IPS DF 6.9 (cell line): ENCODE data around the gene LRRK1.

Source experiments
- DNase-seq: peaks from one replicate; pipeline ENCODE4 v3.0.0-alpha.2; 2013; ENCODE audit warnings: low read depth, low spot score
- H3K27ac ChIP-seq: one replicate; pipeline ENCODE4 v1.5.1; 2013; ENCODE audit warnings: low read length, control low read depth
- H3K27me3 ChIP-seq: 2 replicates; pipeline ENCODE4 v1.6.1; 2013; ENCODE audit warnings: mild to moderate bottlenecking, low read length; ENCODE audit not compliant: control insufficient read depth, insufficient read depth
- H3K36me3 ChIP-seq: 2 replicates; pipeline ENCODE4 v1.6.1; 2013; ENCODE audit warnings: low read length; ENCODE audit not compliant: control insufficient read depth, insufficient read depth
- H3K4me1 ChIP-seq: 2 replicates; pipeline ENCODE4 v1.6.1; 2013; ENCODE audit warnings: low read length; ENCODE audit not compliant: control insufficient read depth, insufficient read depth
- H3K4me3 ChIP-seq: 2 replicates; pipeline ENCODE4 v1.5.1; 2013; ENCODE audit warnings: mild to moderate bottlenecking, low read length
- H3K9me3 ChIP-seq: 2 replicates; pipeline ENCODE4 v1.6.1; 2013; ENCODE audit warnings: low read length, inconsistent platforms; ENCODE audit not compliant: control insufficient read depth, insufficient read depth
- WGBS: extraction: QIAGEN DNeasy Blood & Tissue Kit; methylation state at CpG from one replicate; pipeline ENCODE4 v1.1.7; 2013; ENCODE audit warnings: mixed read lengths, missing lambda C conversion rate; ENCODE audit not compliant: insufficient read length, insufficient coverage; 5-methylcytosine and 5-hydroxymethylcytosine counted together

Gene LRRK1

DNA sequence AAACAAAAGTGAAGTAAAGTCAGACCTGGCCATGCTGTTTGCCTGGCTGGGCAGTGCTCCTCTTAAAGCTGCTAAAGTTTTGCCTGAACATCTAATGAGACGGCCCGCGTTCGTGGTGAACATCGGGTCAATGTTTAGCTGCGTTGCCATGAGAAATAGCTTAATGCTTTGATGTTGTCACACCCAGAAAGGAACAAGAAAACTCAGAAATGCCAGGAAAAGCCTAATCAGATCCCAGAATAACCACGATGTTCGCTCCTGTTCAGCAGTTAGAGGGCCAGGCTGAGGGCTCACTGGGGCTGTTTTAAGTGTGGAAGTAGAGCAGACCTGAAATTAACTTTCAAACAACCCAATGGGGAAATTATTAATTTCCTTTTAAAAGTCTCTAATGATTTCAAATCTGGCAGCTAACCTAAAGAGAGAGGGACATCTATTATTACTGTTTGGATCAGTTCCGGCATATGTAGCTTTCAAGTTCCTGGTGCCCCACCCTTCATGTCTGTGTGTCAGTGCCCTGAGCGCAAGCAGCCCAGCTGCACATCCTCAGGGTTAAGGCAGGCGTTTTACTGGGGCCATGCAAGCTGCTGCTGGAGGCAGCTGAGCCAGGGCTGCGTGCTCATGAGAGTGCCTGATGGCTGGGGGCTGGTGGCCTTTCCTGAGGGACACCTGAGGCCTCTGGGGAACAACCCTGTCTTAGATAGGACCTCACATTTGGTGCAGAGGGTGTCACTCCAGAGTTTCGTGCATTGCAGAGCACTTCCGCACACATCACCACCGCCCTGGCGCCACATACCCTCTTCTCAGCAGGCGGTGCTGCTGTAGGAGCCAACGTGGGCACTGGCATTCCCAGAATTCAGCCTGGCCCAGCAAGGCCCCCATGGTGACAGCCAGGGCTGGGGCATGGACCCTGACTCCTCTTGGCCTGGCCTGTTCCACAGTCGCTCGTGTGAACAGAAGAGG, 76.6 kb downstream of the LRRK1 start:
- H3K9me3 ChIP-seq, result no peaks in the 10 kb centered on the region
- no peaks in the 10 kb centered on the region for H3K27me3 ChIP-seq
- H3K27ac ChIP-seq, result no peak overlapping the region
- no CpG with 5 or more reads among the region's 20 CpGs for WGBS
- DNase-seq, result no peak
- H3K36me3 ChIP-seq, result no peaks in the 10 kb centered on the region
- peaks cover 5% of the 10 kb centered on the region; the same call in 1 of the 2 replicates for H3K4me1 ChIP-seq
- H3K4me3 ChIP-seq, result no peak overlapping the region

DNA sequence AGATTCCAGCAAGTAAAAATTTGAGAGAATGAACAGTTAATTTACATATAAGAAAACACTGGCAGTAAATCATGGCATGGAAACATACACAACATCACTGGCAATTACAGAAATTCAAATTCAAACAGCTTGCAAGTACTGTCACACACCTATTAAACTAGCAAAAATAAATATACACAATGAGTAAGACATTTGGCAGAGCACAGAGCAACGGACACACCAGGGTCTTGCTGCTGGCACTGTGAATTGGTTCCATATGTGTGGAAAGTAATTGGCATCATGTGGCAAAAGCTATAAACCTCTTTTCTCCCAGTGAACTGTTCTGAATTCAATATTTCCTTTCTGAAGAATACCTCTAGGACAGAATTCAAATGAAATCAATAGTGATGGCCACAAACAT, 78.3 kb downstream of the LRRK1 start:
- no peak for DNase-seq
- no peak overlapping the region for H3K27ac ChIP-seq
- peaks cover 6% of the 10 kb centered on the region; the same call in 1 of the 2 replicates for H3K4me1 ChIP-seq
- no peaks in the 10 kb centered on the region for H3K27me3 ChIP-seq
- no peak overlapping the region for H3K4me3 ChIP-seq
- H3K36me3 ChIP-seq, result no peaks in the 10 kb centered on the region
- H3K9me3 ChIP-seq, result no peaks in the 10 kb centered on the region
- WGBS, result no CpG with 5 or more reads among the region's 1 CpG

DNA sequence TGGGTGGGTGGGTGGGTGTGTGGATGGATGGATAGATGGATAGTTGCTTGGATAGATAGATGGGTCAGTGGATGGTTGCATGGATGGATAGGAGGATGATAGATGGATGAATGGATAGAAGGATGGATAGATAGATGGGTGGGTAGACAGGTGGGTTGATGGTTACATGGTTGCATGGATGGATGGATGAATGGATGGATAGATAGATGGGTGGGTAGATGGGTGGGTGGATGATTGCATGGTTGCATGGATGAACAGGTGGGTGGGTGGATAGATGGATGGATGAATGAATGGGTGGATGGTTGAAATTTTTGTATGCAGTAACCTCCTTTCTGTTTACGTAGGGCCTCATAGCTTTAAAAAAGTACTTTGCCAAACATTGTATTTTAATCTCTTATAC, 79.5 kb downstream of the LRRK1 start:
- Histone ChIP-seq H3K36me3 (no peaks in the 10 kb centered on the region), H3K4me1 (peaks cover 6% of the 10 kb centered on the region; the same call in 1 of the 2 replicates), H3K9me3 (no peaks in the 10 kb centered on the region), H3K4me3 (no peak overlapping the region), H3K27me3 (no peaks in the 10 kb centered on the region), H3K27ac (no peak overlapping the region)
- no peak for DNase-seq
- no CpG with 5 or more reads among the region's 1 CpG for WGBS

DNA sequence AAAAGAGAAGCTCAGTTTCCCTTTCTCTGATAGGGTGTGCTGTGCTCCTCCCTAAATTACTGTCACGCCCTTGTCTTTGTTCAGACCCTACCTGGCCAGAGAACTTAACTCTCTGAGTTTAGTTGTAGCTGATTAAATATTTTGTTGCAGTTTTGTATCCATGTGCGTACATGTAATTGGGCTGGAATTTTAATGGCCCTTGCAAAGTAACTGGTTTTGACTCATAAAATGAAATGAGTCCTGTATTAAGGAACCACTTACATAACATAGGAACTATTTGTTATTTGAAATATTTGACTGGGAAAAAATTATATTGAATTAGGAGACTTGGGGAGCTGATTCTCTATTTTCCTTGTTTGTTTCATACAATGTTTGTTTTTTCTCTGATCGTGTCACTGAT, 80.2 kb downstream of the LRRK1 start:
- Histone ChIP-seq H3K36me3 (no peaks in the 10 kb centered on the region), H3K27me3 (no peaks in the 10 kb centered on the region), H3K4me3 (no peak overlapping the region), H3K4me1 (peaks cover 6% of the 10 kb centered on the region; the same call in 1 of the 2 replicates), H3K9me3 (no peaks in the 10 kb centered on the region), H3K27ac (no peak overlapping the region)
- WGBS, result no CpG with 5 or more reads among the region's 3 CpGs
- DNase-seq, result no peak

DNA sequence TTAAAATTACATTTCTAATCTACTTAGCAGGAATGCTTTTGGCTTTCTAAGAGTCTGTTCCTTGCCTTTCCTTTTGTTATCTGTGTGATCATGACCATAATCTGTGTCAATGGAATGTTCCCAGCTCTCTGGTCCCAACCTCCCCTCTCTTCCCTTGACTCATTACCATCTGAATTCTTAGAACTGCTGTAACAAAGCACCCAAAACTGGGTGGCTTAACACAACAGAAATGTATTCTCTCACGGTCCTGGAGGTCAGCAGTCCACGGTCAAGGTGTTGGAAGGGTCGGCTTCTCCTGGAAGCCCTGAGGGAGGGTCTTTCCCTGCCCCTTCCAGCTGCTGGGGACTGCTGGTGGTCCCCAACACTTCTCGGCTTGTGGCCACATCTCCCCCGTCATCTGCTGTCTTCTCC, 81.1 kb downstream of the LRRK1 start:
- no peak overlapping the region for H3K4me3 ChIP-seq
- WGBS, result no CpG with 5 or more reads among the region's 5 CpGs
- H3K27ac ChIP-seq, result no peak overlapping the region

DNA sequence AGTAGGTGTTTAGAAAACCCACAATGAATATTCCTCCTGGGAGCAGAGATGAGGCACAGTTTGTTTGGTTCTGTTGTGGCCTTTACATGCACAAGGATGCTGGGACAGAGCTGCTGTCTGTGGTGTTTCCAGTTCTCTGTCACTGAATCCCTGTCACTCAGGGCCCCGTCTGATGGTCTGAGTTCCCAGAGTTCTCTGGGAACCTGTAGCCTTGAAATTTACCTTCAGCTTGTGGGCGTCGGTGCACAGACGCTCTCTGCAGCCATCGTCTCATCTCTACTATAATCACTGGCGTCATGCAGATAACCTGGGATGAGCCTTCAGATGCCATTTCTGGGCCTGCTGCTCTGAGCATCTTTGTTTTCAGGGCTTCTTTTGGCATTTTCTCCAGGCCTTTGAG, 81.9 kb downstream of the LRRK1 start:
- H3K4me1 ChIP-seq, result peaks cover 5% of the 10 kb centered on the region; the same call in 1 of the 2 replicates
- WGBS, result no CpG with 5 or more reads among the region's 6 CpGs
- H3K36me3 ChIP-seq, result no peaks in the 10 kb centered on the region
- DNase-seq, result no peak
- no peak overlapping the region for H3K27ac ChIP-seq
- no peaks in the 10 kb centered on the region for H3K9me3 ChIP-seq
- no peaks in the 10 kb centered on the region for H3K27me3 ChIP-seq
- H3K4me3 ChIP-seq, result no peak overlapping the region

More for the DNA sequence above, 81.1 kb downstream of the LRRK1 start:
- Histone ChIP-seq H3K9me3 (no peaks in the 10 kb centered on the region), H3K36me3 (no peaks in the 10 kb centered on the region), H3K4me1 (peaks cover 5% of the 10 kb centered on the region; the same call in 1 of the 2 replicates), H3K27me3 (no peaks in the 10 kb centered on the region)
- no peak for DNase-seq

DNA sequence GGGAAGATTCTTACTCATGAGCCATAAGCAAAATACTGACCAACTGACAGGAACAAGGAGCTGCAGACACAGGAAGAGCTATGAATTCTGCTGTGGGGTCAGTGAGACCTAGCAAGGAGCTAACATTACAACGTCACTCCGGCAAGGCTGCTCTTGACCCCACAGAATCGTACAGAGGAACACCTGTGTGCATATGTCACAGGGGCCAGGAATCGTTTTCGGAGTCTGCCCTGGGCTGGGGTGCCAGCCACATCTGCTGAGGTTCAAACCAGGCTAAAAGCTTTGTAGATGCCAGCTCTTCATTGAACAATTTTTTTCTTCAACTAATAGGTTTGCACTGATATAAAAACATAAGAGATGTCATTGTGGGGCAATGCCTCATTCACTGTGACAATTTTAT, 82.6 kb downstream of the LRRK1 start:
- Histone ChIP-seq H3K27me3 (no peaks in the 10 kb centered on the region), H3K9me3 (no peaks in the 10 kb centered on the region), H3K36me3 (no peaks in the 10 kb centered on the region), H3K4me1 (peaks cover 5% of the 10 kb centered on the region; the same call in 1 of the 2 replicates), H3K4me3 (no peak overlapping the region), H3K27ac (no peak overlapping the region)
- no CpG with 5 or more reads among the region's 5 CpGs for WGBS
- no peak for DNase-seq

DNA sequence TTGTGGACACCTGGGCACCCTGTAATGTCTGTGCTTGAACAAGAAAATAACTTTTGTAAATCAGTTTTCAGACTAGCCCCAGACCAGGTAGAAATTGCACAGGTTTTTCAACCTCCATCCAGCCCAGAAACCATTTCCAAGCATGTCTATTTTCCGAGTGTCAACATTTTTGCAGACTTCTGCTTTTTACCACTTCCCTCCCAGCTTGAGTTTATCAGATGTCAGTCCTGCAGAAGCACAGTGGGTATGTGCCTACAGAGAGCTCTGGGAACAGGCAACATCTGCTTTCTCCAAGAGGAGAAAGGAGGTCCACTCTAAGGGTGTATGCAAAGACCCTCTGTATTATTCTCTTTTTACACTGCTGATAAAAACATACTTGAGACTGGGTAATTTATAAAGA, 83.9 kb downstream of the LRRK1 start:
- H3K4me1 ChIP-seq, result peaks cover 5% of the 10 kb centered on the region; the same call in 1 of the 2 replicates
- H3K4me3 ChIP-seq, result no peak overlapping the region
- WGBS, result no CpG with 5 or more reads among the region's 1 CpG
- H3K27ac ChIP-seq, result no peak overlapping the region
- DNase-seq, result no peak
- no peaks in the 10 kb centered on the region for H3K27me3 ChIP-seq
- H3K9me3 ChIP-seq, result no peaks in the 10 kb centered on the region
- no peaks in the 10 kb centered on the region for H3K36me3 ChIP-seq

DNA sequence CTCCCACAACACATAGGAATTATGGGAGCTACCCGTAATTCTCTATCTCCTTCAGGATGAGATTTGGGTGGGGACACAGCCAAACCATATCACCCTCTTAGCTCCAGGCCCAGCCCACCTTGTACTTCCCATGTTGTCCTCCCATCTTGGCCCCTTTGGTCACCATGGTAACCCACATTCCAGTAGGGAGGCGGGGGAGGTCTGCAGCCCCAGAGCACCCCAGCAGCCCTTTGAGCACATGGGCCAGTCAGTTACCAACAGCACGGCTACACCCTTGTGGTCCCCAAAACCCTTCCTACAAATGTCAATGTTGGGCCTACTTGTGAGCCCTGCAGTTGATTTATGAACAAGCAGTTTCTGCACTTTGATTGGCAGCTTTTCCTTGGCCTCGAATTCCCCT, 84.5 kb downstream of the LRRK1 start:
- Histone ChIP-seq H3K27ac (no peak overlapping the region), H3K9me3 (no peaks in the 10 kb centered on the region), H3K4me1 (peaks cover 5% of the 10 kb centered on the region; the same call in 1 of the 2 replicates), H3K27me3 (no peaks in the 10 kb centered on the region), H3K4me3 (no peak overlapping the region), H3K36me3 (no peaks in the 10 kb centered on the region)
- WGBS, result no CpG with 5 or more reads among the region's 4 CpGs
- DNase-seq, result no peak

DNA sequence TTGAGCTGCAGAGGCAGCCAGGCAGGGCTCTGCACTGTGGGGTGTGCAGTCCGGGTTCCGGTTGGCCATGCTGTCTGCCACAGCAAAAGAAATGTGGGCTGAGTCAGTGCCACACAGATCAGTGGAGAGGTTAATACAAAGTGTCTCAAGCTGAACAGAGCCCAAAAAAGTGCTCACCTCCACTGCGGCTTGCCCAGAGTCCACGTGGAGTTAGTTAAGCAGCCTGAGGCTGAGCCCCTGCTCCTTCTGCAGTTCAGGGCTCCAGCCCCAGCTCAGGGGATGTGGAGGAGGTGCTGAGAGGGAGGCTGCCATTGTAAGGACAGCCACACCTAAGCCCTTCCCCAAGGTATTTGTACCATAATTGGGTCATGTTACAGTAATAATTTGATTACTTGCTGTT, 85.3 kb downstream of the LRRK1 start:
- H3K4me3 ChIP-seq, result no peak overlapping the region
- H3K36me3 ChIP-seq, result no peaks in the 10 kb centered on the region
- H3K9me3 ChIP-seq, result no peaks in the 10 kb centered on the region
- no peaks in the 10 kb centered on the region for H3K27me3 ChIP-seq
- DNase-seq, result no peak
- no peak overlapping the region for H3K27ac ChIP-seq
- WGBS, result no CpG with 5 or more reads among the region's 4 CpGs
- H3K4me1 ChIP-seq, result peaks cover 5% of the 10 kb centered on the region; the same call in 1 of the 2 replicates
